ENCODE results near the gene APLN. TPM values are rescaled to one million over a fixed set of nuclear protein-coding genes. Genes with fewer than 3 reads are reported as not detected.

APLN gene
- total RNA-seq, 2 donors from 2014 or later = 1.7 to 3.5 TPM

DNA sequence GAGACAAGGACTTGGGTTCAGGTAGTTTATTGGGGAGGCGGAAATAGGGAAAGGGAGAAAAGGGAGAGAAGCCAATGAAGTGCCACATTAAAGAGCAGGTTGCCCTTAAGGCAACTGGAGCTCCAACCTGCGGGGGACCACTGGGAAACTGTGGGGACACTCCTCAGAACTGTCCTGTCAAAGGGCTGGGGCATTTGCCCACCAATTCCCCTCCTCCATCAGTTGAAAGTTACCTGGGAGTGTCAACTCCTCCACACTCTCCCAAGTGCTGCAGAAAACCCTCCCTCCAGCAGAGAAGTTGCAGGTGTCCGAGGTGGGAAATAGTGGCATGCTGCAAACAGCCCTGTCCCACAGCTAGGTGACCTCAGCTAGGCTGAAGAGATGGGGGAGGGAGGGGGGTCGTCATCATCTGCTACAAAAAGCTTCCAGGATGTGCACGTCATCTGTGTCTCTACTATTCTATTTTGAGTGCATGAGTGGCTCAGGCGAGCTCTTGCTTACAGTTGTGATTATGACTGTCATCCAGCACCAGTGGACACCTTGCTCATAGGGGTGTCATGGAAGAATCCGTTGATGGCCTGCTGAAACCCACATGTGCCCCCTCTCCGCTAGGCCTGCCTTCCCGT is 42.6 kb upstream of the APLN start:
- H3K9me3 ChIP-seq = no peaks in the 10 kb centered on the region
- WGBS = 77% methylated on average over 6 of the region's 9 CpGs
- H3K27ac ChIP-seq = no peak overlapping the region
- H3K4me3 ChIP-seq = no peak overlapping the region
- no peak for TF ChIP-seq POLR2A (IDR thresholded peaks at IDR 0.05)
- TF ChIP-seq POLR2AphosphoS5 (IDR thresholded peaks at IDR 0.05) = no peak
- no peak for TF ChIP-seq CTCF (IDR thresholded peaks at IDR 0.05)
- DNase-seq (ENCODE audit: low spot score) = no peak
- no peaks in the 10 kb centered on the region for H3K4me1 ChIP-seq (replicated peaks)
- H3K27me3 ChIP-seq (replicated peaks; ENCODE audit: insufficient read depth) = no peaks in the 10 kb centered on the region
- H3K36me3 ChIP-seq = no peaks in the 10 kb centered on the region
- intact Hi-C loops (cut with DNase I) = no loop called here

DNA sequence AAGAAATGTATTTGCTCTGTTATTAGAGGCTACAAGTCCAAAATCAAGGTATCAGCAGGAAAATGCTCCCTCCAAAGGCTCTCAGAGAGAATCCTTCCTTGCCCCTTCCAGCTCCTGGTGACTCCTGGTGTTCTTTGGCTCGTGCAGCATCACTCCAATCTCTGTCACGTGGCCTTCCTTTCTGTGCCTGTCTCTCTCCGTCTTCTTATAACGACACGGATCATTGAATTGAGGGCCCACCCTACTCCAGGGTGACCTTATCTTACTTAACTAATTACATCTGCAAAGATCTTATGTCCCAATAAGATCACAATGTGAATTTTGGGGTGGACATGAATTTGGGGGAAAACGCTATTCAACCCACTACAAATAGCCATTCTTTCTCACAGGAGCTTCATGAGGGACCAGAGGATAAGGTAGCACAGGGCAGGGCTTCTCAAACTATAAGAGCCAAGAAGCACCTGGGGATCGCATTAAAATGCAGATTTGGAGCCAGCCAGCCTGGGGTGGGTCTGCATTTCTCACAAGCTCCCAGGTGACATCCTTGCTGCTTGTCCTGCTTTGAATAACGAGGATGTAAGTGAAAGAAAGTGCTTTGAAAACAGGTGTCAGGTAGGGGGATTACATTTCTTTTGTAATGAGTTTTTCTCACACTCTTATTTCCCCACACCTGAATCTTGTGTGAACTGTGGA is 41.9 kb upstream of the APLN start:
- intact Hi-C loops (cut with DNase I) = no loop called here
- WGBS = 76% methylated on average over 8 of the region's 8 CpGs
- Histone ChIP-seq H3K36me3 (no peaks in the 10 kb centered on the region), H3K27me3 (replicated peaks; ENCODE audit: insufficient read depth) (no peaks in the 10 kb centered on the region), H3K9me3 (no peaks in the 10 kb centered on the region), H3K4me1 (replicated peaks) (no peaks in the 10 kb centered on the region), H3K4me3 (no peak overlapping the region), H3K27ac (no peak overlapping the region)
- TF ChIP-seq POLR2A (IDR thresholded peaks at IDR 0.05) (no peak), POLR2AphosphoS5 (IDR thresholded peaks at IDR 0.05) (no peak), CTCF (IDR thresholded peaks at IDR 0.05) (no peak)
- DNase-seq (ENCODE audit: low spot score) = no peak

DNA sequence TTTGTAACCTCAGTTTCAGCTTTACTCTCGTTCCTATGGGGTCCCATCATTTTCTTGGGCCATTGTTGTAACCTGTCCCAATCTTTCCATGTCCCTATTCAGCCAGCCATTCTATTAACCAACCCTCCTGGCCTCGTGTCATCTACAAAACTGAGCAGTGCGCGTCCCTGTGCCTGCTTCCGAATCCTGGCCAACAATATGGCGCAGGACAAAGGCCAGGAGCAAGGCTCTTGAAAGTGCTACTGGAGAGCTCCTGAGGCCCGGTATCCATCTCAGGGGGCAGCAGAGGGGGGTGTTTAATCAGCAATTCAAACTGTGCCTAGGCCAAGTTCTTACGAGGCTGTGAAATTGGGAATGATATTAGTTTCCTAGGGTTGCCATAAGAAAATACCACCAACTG is 41.2 kb upstream of the APLN start:
- Histone ChIP-seq H3K27me3 (replicated peaks; ENCODE audit: insufficient read depth) (no peaks in the 10 kb centered on the region), H3K27ac (no peak overlapping the region), H3K36me3 (no peaks in the 10 kb centered on the region), H3K4me3 (no peak overlapping the region), H3K9me3 (no peaks in the 10 kb centered on the region), H3K4me1 (replicated peaks) (no peaks in the 10 kb centered on the region)
- no peak for DNase-seq (ENCODE audit: low spot score)
- TF ChIP-seq POLR2AphosphoS5 (IDR thresholded peaks at IDR 0.05) (no peak), CTCF (IDR thresholded peaks at IDR 0.05) (no peak), POLR2A (IDR thresholded peaks at IDR 0.05) (no peak)
- intact Hi-C loops (cut with DNase I) = no loop called here
- WGBS = 87% methylated on average over 8 of the region's 8 CpGs

DNA sequence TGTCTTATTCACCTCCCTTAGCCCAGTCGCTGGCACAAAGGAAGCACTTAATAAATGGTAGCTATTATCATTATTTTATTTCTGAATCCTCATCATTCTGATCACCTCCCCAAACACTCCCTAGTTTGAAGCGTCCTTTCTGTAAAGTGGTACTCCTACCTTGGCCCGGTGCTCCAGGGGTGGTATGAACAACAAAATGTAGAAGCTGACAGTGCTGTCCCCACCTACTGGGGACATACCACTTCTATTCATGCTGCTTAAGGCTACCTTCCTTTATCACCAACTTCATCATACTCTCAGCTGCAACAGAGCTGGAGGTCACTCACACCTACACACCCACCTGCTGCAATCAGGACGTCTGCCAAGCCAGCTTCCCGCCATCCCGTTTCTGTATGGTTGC is 40.8 kb upstream of the APLN start:
- Histone ChIP-seq H3K27me3 (replicated peaks; ENCODE audit: insufficient read depth) (no peaks in the 10 kb centered on the region), H3K36me3 (no peaks in the 10 kb centered on the region), H3K9me3 (no peaks in the 10 kb centered on the region), H3K4me1 (replicated peaks) (no peaks in the 10 kb centered on the region), H3K27ac (no peak overlapping the region), H3K4me3 (no peak overlapping the region)
- no peak for DNase-seq (ENCODE audit: low spot score)
- intact Hi-C loops (cut with DNase I) = no loop called here
- TF ChIP-seq POLR2AphosphoS5 (IDR thresholded peaks at IDR 0.05) = no peak
- WGBS = 83% methylated on average over 6 of the region's 6 CpGs

- Histone ChIP-seq H3K36me3 (no peaks in the 10 kb centered on the region), H3K27me3 (replicated peaks; ENCODE audit: insufficient read depth) (no peaks in the 10 kb centered on the region), H3K27ac (no peak overlapping the region), H3K4me3 (no peak overlapping the region), H3K9me3 (no peaks in the 10 kb centered on the region), H3K4me1 (replicated peaks) (no peaks in the 10 kb centered on the region)
- DNase-seq (ENCODE audit: low spot score) = no peak
- WGBS = 91% methylated on average over 5 of the region's 5 CpGs
- TF ChIP-seq POLR2A (IDR thresholded peaks at IDR 0.05) (no peak), CTCF (IDR thresholded peaks at IDR 0.05) (no peak), POLR2AphosphoS5 (IDR thresholded peaks at IDR 0.05) (no peak)
- intact Hi-C loops (cut with DNase I) = no loop called here
Measured at GRCh38 chrX:129694805-129695204, 40.0 kb upstream of the APLN start.
